Measurements from ENCODE around the gene JPT1. TPM values are rescaled to one million over a fixed set of nuclear protein-coding genes. Genes with fewer than 3 reads are reported as not detected.
A peak's percentile ranks its signal among the peaks of the same experiment; 100 is the strongest.

Gene JPT1
- total and polyA plus RNA-seq, 2 experiments from 2014 or later: 103 to 172 TPM

GRCh38 chr17:75182569-75183436, 28.5 kb upstream of the JPT1 start, which contains the start of gene SUMO2:
Gene SUMO2 (minus strand): TSS chr17:75182959. CDS start chr17:75182834, 125 bp downstream.
- no peak for TF ChIP-seq EZH2phosphoT487 (IDR thresholded peaks at IDR 0.05; ENCODE audit: low read depth, severe bottlenecking, unreplicated experiment)
- no peak for TF ChIP-seq EZH2 (IDR thresholded peaks at IDR 0.05; ENCODE audit: borderline replicate concordance)
- TF ChIP-seq CTCF (IDR thresholded peaks at IDR 0.05; ENCODE audit: poor library complexity): no peak
- DNase-seq (ENCODE audit: low spot score): peak; percentile 98
- H3K4me1 ChIP-seq (ENCODE audit: insufficient read depth): peaks cover 6% of the 10 kb centered on the region
- H3K4me3 ChIP-seq: peak within 1 kb of the TSS; percentile 99
- H3K79me2 ChIP-seq: peaks cover 51% of the 10 kb centered on the region
- peak within 1 kb of the TSS; percentile 56 for H2AFZ ChIP-seq
- 4% methylated on average over 36 of the region's 92 CpGs for WGBS (ENCODE audit: low lambda C conversion rate, missing lambda C conversion rate)
- H3K9me3 ChIP-seq (ENCODE audit: low read depth): no peaks in the 10 kb centered on the region
- peak within 1 kb of the TSS; percentile 100 for H3K27ac ChIP-seq
- H3K4me2 ChIP-seq: peak within 1 kb of the TSS; percentile 91
- H3K36me3 ChIP-seq (replicated peaks; ENCODE audit: insufficient read depth, low read depth): no peaks in the 10 kb centered on the region
- H3K9me2 ChIP-seq (replicated peaks; ENCODE audit: insufficient read depth): no peaks in the 10 kb centered on the region
- no peaks in the 10 kb centered on the region for H3K27me3 ChIP-seq
- H4K20me1 ChIP-seq (ENCODE audit: insufficient read depth, poor library complexity, severe bottlenecking): peaks cover 42% of the 10 kb centered on the region

DNA sequence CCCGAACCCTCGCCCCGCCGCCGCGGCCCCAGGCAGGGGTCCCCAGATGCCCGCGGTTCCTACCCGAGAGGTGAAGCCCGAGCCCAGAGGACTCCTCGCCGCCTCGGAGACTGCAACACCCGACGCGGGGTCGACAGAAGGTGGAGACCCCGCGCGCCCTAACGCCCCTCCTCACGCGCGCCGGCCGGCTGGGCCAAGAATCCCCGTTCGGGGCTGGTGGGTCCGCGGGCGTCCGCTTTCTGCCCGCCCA, 27.9 kb upstream of the JPT1 start:
- WGBS (ENCODE audit: low lambda C conversion rate, missing lambda C conversion rate): 0% methylated on average over 19 of the region's 33 CpGs
- Histone ChIP-seq H3K36me3 (replicated peaks; ENCODE audit: insufficient read depth, low read depth) (no peaks in the 10 kb centered on the region), H3K27me3 (no peaks in the 10 kb centered on the region), H3K79me2 (peaks cover 56% of the 10 kb centered on the region), H3K27ac (peak overlapping the region; percentile 100), H4K20me1 (ENCODE audit: insufficient read depth, poor library complexity, severe bottlenecking) (peaks cover 43% of the 10 kb centered on the region), H3K9me3 (ENCODE audit: low read depth) (no peaks in the 10 kb centered on the region), H3K4me3 (peak overlapping the region; percentile 99), H2AFZ (peak overlapping the region; percentile 51), H3K4me1 (ENCODE audit: insufficient read depth) (peaks cover 6% of the 10 kb centered on the region), H3K9me2 (replicated peaks; ENCODE audit: insufficient read depth) (no peaks in the 10 kb centered on the region), H3K4me2 (peak overlapping the region; percentile 91)
- TF ChIP-seq EZH2phosphoT487 (IDR thresholded peaks at IDR 0.05; ENCODE audit: low read depth, severe bottlenecking, unreplicated experiment): no peak
- no peak for TF ChIP-seq EZH2 (IDR thresholded peaks at IDR 0.05; ENCODE audit: borderline replicate concordance)
- no peak for TF ChIP-seq CTCF (IDR thresholded peaks at IDR 0.05; ENCODE audit: poor library complexity)
- DNase-seq (ENCODE audit: low spot score): no peak

GRCh38 chr17:75181608-75182318, 27.5 kb upstream of the JPT1 start:
- H3K27ac ChIP-seq: peak overlapping the region; percentile 100
- WGBS (ENCODE audit: low lambda C conversion rate, missing lambda C conversion rate): 2% methylated on average over 26 of the region's 34 CpGs
- peaks cover 48% of the 10 kb centered on the region for H4K20me1 ChIP-seq (ENCODE audit: insufficient read depth, poor library complexity, severe bottlenecking)
- peak overlapping the region; percentile 91 for H3K4me2 ChIP-seq
- H3K4me3 ChIP-seq: peak overlapping the region; percentile 99
- H3K9me2 ChIP-seq (replicated peaks; ENCODE audit: insufficient read depth): no peaks in the 10 kb centered on the region
- H3K9me3 ChIP-seq (ENCODE audit: low read depth): no peaks in the 10 kb centered on the region
- peak overlapping the region; percentile 51 for H2AFZ ChIP-seq
- H3K4me1 ChIP-seq (ENCODE audit: insufficient read depth): peaks cover 6% of the 10 kb centered on the region
- H3K79me2 ChIP-seq: peaks cover 61% of the 10 kb centered on the region
- no peaks in the 10 kb centered on the region for H3K36me3 ChIP-seq (replicated peaks; ENCODE audit: insufficient read depth, low read depth)
- TF ChIP-seq CTCF (IDR thresholded peaks at IDR 0.05; ENCODE audit: poor library complexity) (no peak), EZH2 (IDR thresholded peaks at IDR 0.05; ENCODE audit: borderline replicate concordance) (no peak), EZH2phosphoT487 (IDR thresholded peaks at IDR 0.05; ENCODE audit: low read depth, severe bottlenecking, unreplicated experiment) (no peak)
- H3K27me3 ChIP-seq: no peaks in the 10 kb centered on the region
- peak; percentile 35 for DNase-seq (ENCODE audit: low spot score)
